HCT116 (cell line): Measurements from ENCODE around the gene EXD3. TPM values are rescaled to one million over a fixed set of nuclear protein-coding genes. Genes with fewer than 3 reads are reported as not detected.

Experiments used
- ATAC-seq: fragments of 200-7000 bp; cut with Tn5 transposase; 2 replicates; pipeline ENCODE4 v1.9.1; 2020; ENCODE audit warnings: mild to moderate bottlenecking, moderate library complexity
- BruUV-seq: library from RNA; stranded (reverse); fragments of 400-500 nt; replicated peaks from 2 replicates; lab custom pipeline; 2021; lab: Mats Ljungman, UMichigan
- CTCF ChIA-PET: fragments of 300-600 bp; sonication (Branson Sonifier 250); formaldehyde crosslinking; loops from one replicate; lab custom pipeline; 2021; ENCODE audit warnings: antibody characterized with exemption; lab: Charles Lee
- POLR2A ChIA-PET: fragments of 300-600, 350-600 bp; sonication (Branson Sonifier 250); formaldehyde crosslinking; loops from one replicate; lab custom pipeline; 2021; ENCODE audit warnings: antibody characterized with exemption; lab: Charles Lee
- RAD21 ChIA-PET, 2 experiments: fragments of 300-600 bp; sonication (Branson Sonifier 250); formaldehyde crosslinking; loops; one replicate each; lab custom pipeline; 2023; ENCODE audit warnings: low total read pairs in 2 of 2; ENCODE audit not compliant: uncharacterized antibody in 2 of 2, unreplicated experiment in 2 of 2, low non-redundant PET in 1 of 2; lab: Charles Lee
- DNase-seq: peaks from one replicate; pipeline ENCODE4 v3.0.0-alpha.2; 2010; ENCODE audit warnings: low read depth, low spot score
- H2AFZ ChIP-seq: fragments of 200-600 bp; shearing (Covaris generic), sonication (generic); 2 replicates; pipeline ENCODE4 v1.6.1; 2017; ENCODE audit warnings: low read depth, mixed run types, mixed read lengths, antibody characterized with exemption, low read length; ENCODE audit not compliant: poor library complexity, severe bottlenecking
- H3K27ac ChIP-seq: 2 replicates; pipeline ENCODE4 v1.5.1; 2012; ENCODE audit warnings: low read depth, low read length
- H3K27me3 ChIP-seq: fragments of 200-600 bp; sonication (generic); 2 replicates; pipeline ENCODE4 v1.6.1; 2016; ENCODE audit warnings: mixed run types, low read length, mixed read lengths; ENCODE audit not compliant: insufficient read depth
- H3K36me3 ChIP-seq, 2 experiments: fragments of 200-500 bp in 1 of 2; fragments of 200-600 bp in 1 of 2; sonication (Bioruptor generic) in 1 of 2; sonication (generic) in 1 of 2; 2 replicates each; pipeline versions ENCODE4 v1.5.1 to v1.6.1; 2014 to 2016; ENCODE audit warnings: low read length in 2 of 2, inconsistent platforms in 1 of 2, mixed read lengths in 1 of 2, mixed run types in 1 of 2; ENCODE audit not compliant: insufficient read depth in 2 of 2, control insufficient read depth in 1 of 2
- H3K4me1 ChIP-seq, 2 experiments: fragments of 200-600 bp in 1 of 2; sonication (generic) in 1 of 2; 2 replicates each; pipeline versions ENCODE4 v1.5.1 to v1.6.1; 2012 to 2017; ENCODE audit warnings: low read length in 2 of 2, inconsistent platforms in 1 of 2, mild to moderate bottlenecking in 1 of 2, mixed read lengths in 1 of 2, mixed run types in 1 of 2, moderate library complexity in 1 of 2; ENCODE audit not compliant: insufficient read depth in 2 of 2, control insufficient read depth in 1 of 2
- H3K4me2 ChIP-seq: fragments of 200-600 bp; sonication (generic); 2 replicates; pipeline ENCODE4 v1.6.1; 2017; ENCODE audit warnings: mixed run types, low read length, mixed read lengths
- H3K4me3 ChIP-seq, 2 experiments: fragments of 200-600 bp in 1 of 2; sonication (generic) in 1 of 2; replicated peaks in 1 of 2; 2 replicates each; pipeline ENCODE4 v1.5.1; 2011 to 2016; ENCODE audit warnings: low read length in 2 of 2, control low read depth in 1 of 2, low read depth in 1 of 2, mild to moderate bottlenecking in 1 of 2, mixed read lengths in 1 of 2, mixed run types in 1 of 2
- H3K79me2 ChIP-seq: fragments of 200-600 bp; sonication (generic); 2 replicates; pipeline ENCODE4 v1.6.1; 2017; ENCODE audit warnings: mild to moderate bottlenecking, mixed run types, low read length, moderate library complexity, mixed read lengths; ENCODE audit not compliant: insufficient read depth
- H3K9ac ChIP-seq: fragments of 200-600 bp; sonication (generic); 2 replicates; pipeline ENCODE4 v1.6.1; 2016; ENCODE audit warnings: low read length, mixed read lengths
- H3K9me2 ChIP-seq: fragments of 200-600 bp; sonication (generic), shearing (Covaris generic); 2 replicates; pipeline ENCODE4 v1.6.1; 2017; ENCODE audit warnings: mixed run types, mild to moderate bottlenecking, moderate library complexity; ENCODE audit not compliant: insufficient read depth
- H3K9me3 ChIP-seq, 2 experiments: fragments of 200-500 bp in 1 of 2; fragments of 200-600 bp in 1 of 2; sonication (Bioruptor generic) in 1 of 2; sonication (generic) in 1 of 2; 2 replicates each; pipeline ENCODE4 v1.6.1; 2014 to 2017; ENCODE audit warnings: low read length in 2 of 2, mixed read lengths in 2 of 2, inconsistent platforms in 1 of 2, low read depth in 1 of 2, mild to moderate bottlenecking in 1 of 2, mixed run types in 1 of 2, moderate library complexity in 1 of 2; ENCODE audit not compliant: control insufficient read depth in 1 of 2, insufficient read depth in 1 of 2
- H4K20me1 ChIP-seq: fragments of 200-600 bp; sonication (generic), shearing (Covaris generic); 2 replicates; pipeline ENCODE4 v1.6.1; 2017; ENCODE audit warnings: mixed run types, mild to moderate bottlenecking, moderate library complexity; ENCODE audit not compliant: insufficient read depth
- CBX3 ChIP-seq: IDR thresholded peaks from 2 replicates; pipeline ENCODE4 v1.6.1; 2012; ENCODE audit warnings: low read depth
- ELF1 ChIP-seq: IDR thresholded peaks from 2 replicates; pipeline ENCODE4 v1.6.1; 2012; ENCODE audit warnings: low read depth, borderline replicate concordance
- EZH2 ChIP-seq: fragments of 200-600 bp; sonication (generic); IDR thresholded peaks from 2 replicates; pipeline ENCODE4 v1.6.1; 2017; ENCODE audit warnings: antibody characterized with exemption, mixed run types
- SIN3A ChIP-seq: IDR thresholded peaks from 2 replicates; pipeline ENCODE4 v1.6.1; 2012; ENCODE audit warnings: low read depth
- TCF7L2 ChIP-seq: IDR thresholded peaks from 2 replicates; pipeline ENCODE4 v1.7.0; 2011; ENCODE audit warnings: borderline replicate concordance, inconsistent platforms; ENCODE audit not compliant: insufficient read depth, insufficient read length; ENCODE audit errors: extremely low read depth
- ZFX ChIP-seq: fragments of 450-650 bp; IDR thresholded peaks from 2 replicates; pipeline ENCODE4 v1.6.1; 2017
- ZNF274 ChIP-seq: fragments of 200-500 bp; sonication (Bioruptor generic); IDR thresholded peaks from 2 replicates; pipeline ENCODE4 v1.6.1; 2014; ENCODE audit warnings: mild to moderate bottlenecking, low read depth, low read length, inconsistent platforms
- intact Hi-C: fragments of 100-400 bp; cut with micrococcal nuclease; formaldehyde crosslinking; loops from 2 replicates; pipeline ENCODE4 v1.10.0; 2022
- total RNA-seq: library from RNA; stranded (reverse); gene quantifications from one replicate; pipeline ENCODE4 v1.2.1, GENCODE V29; 2021; ENCODE audit not compliant: unreplicated experiment

The EXD3 gene
- total RNA-seq, 1 experiment from 2014 or later: 25.4 TPM

DNA sequence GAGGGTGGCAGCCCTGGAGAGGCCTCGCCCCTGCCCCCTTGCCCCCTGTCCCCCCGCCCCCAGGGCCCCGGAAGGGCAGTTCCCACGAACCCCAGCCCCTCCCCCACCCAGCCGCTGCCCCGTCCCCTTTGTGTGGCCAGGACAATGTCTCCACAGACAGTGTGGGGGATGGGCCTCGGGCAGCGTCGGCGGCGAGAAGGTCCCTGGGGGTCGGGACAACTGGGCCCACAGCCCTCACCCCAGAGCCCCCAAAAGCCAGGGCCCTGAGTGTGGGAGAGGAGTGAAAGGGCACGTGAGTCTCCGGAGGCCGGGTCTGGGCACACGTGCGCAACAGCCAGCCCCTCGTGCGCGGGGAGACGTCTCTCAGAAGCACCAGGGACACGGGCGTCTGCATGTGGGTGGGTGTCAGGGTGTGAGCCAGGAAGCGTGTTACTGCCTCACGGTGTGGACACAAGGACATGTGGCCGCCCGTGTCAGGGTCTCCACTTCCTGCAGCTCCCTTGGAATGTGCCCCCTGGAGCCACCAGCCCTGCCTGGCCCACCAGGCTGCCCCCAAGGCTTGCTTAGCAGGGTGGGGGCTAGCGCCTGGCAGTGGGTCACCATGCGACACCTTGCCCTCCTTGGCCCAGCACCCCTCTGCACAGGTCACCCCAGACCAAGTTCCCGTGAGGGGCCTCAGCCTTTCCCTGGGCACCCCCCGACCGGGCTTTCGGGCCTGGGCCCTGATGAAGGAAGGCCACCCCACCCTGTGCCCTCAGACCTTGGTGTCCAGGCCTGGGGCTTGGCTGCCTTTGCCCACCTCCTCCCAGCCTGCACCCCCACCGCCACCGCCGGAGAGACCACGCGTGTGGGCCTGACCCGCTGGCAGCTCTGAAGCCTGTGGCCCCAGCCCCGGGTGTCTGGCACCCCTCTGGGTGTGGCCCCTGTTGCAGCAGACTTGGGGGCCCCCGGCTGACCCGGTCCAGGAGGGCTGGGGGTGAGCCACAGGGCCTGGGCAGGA, 108.1 kb downstream of the EXD3 start:
- BruUV-seq: no TSS peak
- no peak for TF ChIP-seq ZNF274
- TF ChIP-seq CBX3: no peak
- no peak for TF ChIP-seq EZH2
- no peak for TF ChIP-seq ELF1
- TF ChIP-seq ZFX: no peak
- TF ChIP-seq SIN3A: no peak
- TF ChIP-seq TCF7L2: no peak
- Histone ChIP-seq H3K27ac (no peak overlapping the region; the same call in 1 of the 2 replicates), H4K20me1 (no peaks in the 10 kb centered on the region), H3K4me1 (peaks cover 34 to 56% of the 10 kb centered on the region in 2 experiments), H3K4me3 (no peak overlapping the region), H3K27me3 (no peaks in the 10 kb centered on the region), H3K9me3 (no peaks in the 10 kb centered on the region), H3K36me3 (no peaks in the 10 kb centered on the region), H3K9me2 (no peaks in the 10 kb centered on the region), H3K79me2 (no peaks in the 10 kb centered on the region), H2AFZ (no peak overlapping the region), H3K9ac (peak overlapping the region; percentile 57; the same call in 1 of the 2 replicates), H3K4me2 (peak overlapping the region; percentile 71)
- RAD21 ChIA-PET: interaction anchor here in 1 of 2 experiments (0.5 kb wide), 1 partner anchor 29 kb away, joined by 3 read pairs; no protein-coding TSS in a partner anchor
- POLR2A ChIA-PET: no interaction called here
- no peak for DNase-seq
- intact Hi-C loops: no loop called here
- CTCF ChIA-PET: interaction anchor here (1.3 to 2.2 kb wide), 2 partner anchors 12 to 13 kb away, joined by 5 to 7 read pairs; partner anchors contain the start of gene NRARP
- no peak for ATAC-seq
